ENCODE measurements around the gene ODAPH.
"Not testable (repeated sequence)": the region's sequence is repeated elsewhere in the genome, so short reads cannot be mapped to it uniquely, and the experiment has no call there.

The ODAPH gene, protein sequence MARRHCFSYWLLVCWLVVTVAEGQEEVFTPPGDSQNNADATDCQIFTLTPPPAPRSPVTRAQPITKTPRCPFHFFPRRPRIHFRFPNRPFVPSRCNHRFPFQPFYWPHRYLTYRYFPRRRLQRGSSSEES

DNA sequence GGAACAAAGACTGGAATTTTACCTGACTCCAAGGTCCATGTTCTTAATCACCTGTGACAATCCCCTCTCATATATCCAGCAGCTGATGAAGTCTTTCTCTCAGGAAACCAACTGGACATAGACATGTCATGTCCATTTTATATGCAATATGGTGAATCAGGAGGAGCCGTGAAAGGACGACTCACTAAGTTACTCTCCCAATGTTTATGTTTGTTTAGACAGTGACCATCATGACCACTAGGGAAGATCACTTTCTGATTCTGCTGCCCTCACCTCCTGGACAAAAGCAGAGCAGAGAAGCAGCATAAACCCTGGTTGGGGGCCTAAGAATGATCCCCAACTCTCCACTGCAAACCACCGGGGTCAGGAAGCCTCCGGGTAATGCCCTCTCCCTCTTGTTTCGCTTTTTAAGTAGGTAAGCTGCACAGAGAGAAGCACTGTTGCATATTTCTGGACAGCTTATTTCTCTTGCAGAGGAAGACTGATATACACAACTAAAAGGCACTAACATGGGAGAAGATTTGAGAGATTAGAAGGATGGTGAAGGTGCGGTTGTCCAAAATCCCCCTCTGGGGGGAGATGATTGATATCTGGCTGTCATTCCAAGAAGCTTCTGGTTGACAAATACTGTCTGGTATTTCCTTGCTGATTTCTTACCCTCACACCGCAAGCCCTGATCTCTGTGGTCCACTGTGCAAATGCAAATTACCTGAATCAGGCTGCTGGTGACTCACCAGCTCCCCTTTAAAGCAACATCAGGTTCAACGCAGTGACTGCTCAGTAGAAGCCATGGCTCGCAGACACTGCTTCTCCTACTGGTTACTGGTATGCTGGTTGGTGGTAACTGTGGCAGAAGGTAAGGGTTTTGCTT, at the start of gene ODAPH:
Gene ODAPH (plus strand): TSS at position 773 of the 871 bp plus-strand sequence. CDS start 17 bp downstream, at position 790.
- no peak for DNase-seq

DNA sequence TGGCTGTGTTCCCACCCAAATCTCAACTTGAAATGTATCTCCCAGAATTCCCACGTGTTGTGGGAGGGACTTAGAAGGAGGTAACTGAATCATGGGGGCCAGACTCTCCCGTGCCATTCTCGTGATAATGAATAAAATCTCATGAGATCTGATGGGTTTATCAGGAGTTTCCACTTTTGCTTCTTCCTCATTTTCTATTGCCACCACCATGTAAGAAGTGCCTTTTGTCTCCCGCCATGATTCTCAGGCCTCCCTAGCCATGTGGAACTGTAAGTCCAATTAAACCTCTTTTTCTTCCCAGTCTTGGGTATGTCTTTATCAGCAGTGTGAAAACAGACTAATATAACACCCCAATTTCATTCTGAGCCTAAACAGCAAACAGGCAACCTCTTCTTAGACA, 46.3 kb upstream of the ODAPH start:
- DNase-seq: not testable (repeated sequence)

DNA sequence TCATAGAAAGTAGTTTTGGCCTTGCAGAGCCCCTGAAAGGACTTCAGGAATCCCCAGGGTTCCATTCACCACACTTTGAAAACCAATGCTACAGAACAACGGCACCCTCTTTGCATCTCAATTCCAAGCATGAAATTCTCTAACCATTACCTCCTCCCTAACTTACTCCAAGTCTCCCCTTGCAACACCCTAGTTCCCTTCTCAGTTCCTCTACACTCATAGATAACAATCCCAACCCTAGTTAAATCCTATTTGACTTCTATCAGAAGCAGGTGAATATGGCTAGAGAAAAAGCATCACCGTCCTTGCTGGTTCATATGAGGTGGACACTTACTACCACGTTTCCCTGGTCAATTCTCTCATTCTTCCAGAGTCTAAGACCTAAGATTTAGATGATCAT, 44.0 kb upstream of the ODAPH start:
- DNase-seq: no peak

DNA sequence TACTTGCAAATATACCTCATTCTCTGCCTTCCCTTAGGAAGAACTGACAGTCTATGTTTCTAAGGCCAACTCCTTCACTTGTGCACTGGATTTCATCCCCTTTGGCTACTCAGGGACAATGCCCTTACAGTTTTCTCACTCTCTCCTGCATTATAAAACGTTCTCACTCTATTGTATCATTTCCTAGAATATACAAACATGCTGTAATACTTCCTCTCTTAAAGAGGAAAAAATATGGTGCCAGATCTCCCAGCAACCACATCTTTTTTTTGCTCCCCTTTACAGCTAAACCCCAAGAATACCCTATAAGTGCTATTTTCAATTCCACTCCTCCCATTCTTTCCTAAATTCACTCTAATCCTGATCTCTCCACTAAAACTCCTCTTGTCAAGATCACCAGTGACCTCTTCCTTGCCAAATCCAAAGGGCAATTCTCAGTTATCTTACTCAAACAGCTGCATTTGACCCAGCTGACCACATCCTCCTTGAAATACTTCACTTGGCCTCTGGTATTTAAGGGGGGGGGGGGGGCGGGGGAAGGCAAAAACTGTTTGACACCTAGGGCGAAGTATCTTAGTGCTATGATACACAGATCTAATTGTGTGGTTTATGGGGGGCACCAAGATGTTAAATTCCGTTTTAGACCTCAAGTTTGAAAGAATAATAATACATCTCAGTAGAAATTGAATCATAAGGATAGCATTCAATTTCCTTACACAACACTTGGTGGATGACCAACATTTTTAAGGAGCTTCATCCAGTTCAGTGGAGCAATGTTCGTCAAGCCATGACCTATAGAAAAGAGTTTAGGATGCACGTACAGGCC, 43.3 kb upstream of the ODAPH start:
- no peak for DNase-seq

DNA sequence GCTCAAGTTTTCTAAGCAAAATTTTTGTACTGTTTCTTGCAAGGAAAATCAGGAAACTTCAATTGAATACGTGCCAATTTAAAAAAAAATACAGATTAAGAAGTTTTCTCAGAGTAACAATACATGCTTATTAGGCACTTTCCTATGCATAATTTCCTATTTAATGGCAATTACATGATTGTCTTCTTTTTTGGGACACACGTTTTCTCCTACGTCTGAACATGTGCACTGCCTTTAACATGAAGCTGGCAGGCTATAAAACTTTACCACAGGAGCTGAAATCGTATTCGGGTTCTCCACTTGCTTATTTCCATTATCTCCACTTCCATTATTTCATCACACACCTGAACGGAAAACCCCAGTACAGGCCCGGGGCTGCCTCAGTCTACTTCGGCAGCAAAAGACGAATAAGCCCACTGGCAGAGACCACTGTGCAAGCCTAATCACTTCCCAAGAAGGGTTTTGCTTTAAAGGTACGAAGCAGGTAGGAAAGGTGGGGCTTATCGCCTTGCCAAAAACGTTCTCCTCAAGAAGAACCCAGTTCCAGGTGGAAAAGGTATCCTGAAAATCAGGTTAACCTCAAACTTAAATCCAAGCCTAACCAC, 42.2 kb upstream of the ODAPH start:
- no peak for DNase-seq

DNA sequence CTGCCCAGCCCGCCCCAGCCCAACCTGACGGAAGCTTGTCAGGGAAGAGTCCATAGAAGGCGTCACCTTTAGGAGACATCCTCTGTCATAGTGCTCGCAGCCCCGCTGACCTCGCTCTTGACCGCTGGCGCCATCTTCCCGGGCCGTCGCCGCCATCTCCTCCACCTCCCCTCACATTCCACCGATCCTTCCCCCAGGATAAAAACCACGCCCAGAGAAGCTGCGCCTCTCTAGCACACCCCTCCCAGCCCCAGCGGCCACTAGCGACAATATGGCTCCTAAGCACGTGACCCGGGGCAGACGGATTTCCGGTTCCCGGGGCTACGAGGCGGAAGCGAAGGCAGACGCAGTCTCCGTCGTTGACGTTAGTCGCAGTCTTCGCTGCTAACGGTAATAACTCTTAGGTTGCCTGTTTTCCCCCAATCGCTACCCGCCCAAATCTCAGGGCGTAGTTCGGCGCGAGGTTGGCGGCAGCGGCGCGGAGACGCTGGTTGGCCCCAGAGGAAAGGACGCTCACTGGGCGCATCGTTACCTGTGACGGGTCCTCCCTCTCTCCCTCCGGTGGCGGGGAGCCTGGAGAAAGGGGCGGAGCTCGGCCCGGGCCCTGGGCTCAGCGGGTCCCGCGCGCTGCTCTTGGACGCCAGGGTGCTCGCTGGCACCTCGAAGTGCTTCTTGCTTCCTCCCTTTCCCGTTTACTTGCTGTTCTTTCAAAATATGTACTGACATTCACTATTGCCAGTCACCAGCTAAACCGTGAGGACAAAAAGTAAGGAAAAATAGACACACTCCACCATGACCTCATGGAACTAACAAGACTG, 41.5 kb upstream of the ODAPH start, which contains the start of the genes RCHY1 and THAP6:
Gene RCHY1 (minus strand): TSS at position 273 of the 818 bp plus-strand sequence. CDS start 117 bp downstream, at position 156.
Gene THAP6 (plus strand): TSS at position 343 of the 818 bp plus-strand sequence. CDS start 980 bp downstream, outside the sequence.
- peak; percentile 97 for DNase-seq

DNA sequence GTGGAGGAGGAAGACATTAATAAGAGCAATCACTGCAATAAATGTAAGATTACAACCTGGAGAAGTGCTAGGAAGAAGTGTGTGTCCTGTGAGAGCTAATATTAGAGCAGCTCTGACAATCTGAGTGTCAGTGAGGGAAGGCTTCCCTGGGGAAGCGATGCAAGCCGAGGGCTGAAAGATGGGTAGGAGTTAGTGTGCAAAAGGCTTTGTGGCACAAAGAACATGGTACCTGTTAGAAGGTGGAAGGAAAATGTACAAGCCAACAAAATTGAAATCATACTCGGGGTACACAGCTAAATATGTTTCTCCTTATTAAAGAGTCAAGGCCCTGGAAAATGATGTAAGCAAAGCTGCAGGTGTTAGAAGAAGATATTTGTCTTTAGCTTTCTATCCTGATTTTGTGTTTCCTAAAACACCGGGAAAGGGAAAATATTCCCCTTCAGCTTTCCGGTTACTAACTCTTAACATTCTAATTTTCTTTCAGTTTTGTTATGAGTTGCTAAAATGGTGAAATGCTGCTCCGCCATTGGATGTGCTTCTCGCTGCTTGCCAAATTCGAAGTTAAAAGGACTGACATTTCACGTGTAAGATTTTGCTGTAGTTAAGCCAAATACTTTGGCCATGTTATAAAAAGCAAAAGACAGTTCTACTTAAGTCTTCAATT, 40.8 kb upstream of the ODAPH start:
- DNase-seq: no peak

DNA sequence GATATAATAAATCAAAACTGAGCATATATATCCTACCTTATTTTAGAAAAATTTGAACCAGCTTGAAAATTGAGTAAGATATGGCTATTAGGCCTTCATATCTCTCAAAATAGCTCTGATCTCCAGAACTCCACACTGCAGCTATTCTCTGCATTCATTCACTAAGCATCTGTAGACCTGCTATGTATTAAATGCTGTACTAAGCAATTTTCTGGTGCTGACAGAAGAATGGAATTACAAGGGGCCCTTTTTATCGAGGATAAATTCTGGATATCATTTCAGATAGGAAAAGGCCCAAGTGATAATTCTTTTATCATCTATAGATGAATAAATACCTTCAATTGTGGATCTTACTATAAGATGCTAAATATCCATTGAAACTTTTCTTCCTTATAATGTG, 39.7 kb upstream of the ODAPH start:
- DNase-seq: no peak

DNA sequence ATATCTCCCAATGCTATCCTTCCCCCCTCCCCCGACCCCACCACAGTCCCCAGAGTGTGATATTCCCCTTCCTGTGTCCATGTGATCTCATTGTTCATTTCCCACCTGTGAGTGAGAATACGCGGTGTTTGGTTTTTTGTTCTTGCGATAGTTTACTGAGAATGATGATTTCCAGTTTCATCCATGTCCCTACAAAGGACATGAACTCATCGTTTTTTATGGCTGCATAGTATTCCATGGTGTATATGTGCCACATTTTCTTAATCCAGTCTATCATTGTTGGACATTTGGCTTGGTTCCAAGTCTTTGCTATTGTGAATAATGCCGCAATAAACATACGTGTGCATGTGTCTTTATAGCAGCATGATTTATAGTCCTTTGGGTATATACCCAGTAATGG, 36.4 kb upstream of the ODAPH start:
- not testable (repeated sequence) for DNase-seq

DNA sequence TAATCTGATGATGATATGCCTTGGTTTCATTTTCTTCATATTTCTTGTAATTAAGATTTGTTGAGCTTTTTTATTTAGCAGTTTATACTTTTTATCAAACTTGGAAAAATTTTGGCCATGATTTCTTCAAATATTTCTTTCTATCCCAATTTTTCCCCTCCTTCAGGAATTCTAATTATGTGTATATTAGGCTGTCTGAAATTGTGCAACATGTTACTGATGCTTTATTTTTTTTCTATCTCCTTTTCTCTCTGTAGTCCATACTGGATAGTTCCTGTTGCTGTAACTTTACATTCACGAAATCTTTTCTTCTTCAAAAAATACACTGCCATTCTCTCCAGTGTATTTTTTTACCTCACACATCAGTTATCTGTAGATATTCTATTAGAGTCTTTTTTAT, 30.8 kb upstream of the ODAPH start:
- no peak for DNase-seq

DNA sequence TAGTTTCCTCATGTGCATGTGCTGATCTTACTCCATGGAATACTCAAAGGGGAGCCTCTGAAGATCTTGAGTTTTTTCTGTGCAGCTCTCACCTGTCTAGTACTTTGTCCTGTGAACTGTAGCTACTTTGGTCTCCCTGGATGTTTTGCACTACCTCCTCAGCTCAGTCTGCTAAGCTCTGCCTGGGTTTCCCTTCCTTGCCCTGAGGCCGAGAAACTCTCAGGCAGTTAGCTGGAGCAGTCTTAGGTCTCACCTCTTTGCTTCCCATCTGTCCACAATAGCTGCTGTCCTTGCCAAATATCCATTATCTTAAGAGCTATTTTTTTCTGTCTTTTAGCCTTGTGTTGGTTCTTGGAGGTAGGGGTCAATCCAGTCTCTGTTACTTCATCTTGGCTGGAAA, 30.0 kb upstream of the ODAPH start:
- DNase-seq: no peak

DNA sequence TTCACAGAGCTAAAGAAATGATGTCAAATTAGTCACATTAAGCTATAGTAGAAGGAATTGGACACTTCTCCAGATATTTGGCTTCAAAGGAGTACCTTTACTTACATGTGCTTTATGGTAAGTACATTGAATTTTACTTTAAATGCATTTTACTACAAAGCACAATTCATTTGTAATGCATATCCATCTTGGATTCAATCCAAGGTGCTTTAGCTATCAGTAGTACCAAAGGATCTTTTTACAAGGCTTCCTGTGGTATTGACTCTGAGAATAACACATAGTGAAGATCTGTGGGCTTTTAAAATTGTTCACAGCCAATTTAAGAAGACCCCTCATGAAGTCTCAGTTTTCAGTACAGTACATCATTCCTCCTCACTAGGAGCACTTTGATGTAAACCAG, 28.4 kb upstream of the ODAPH start:
- DNase-seq: no peak

DNA sequence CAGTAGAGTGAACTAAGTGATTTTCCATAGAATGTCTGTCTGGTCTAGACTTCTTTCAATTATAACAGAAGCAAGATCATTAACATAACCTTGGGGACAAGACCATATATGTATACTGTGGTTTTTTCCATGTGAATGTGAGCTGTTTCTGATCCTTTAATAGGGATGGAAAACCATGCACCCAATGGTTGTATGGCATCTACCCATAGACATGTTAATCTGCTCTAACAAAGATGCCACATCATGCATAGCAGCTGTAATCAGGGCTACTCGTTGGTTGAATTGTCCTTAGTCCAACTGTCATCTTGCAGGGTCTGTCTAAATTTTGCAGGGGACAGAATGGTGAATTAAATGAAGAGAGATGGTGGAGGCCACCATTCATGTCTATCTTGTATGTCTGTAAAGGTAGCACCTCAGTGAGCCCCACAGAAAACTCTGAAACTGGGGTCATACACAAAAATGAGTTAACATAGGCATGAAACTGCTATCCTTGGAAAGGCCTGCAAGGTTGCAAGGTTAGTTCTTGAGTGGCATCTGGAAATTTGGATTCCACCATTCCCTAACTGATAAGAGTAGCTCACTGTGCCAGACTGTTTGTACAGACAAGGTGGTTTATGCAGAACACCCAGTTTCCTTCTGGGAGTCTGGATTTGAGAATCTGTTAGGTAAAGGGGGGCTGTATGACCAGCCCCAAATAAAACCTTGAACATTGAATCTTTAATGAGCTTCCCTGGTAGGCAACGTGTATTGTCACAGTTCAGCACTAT, 25.1 kb upstream of the ODAPH start:
- DNase-seq: no peak

DNA sequence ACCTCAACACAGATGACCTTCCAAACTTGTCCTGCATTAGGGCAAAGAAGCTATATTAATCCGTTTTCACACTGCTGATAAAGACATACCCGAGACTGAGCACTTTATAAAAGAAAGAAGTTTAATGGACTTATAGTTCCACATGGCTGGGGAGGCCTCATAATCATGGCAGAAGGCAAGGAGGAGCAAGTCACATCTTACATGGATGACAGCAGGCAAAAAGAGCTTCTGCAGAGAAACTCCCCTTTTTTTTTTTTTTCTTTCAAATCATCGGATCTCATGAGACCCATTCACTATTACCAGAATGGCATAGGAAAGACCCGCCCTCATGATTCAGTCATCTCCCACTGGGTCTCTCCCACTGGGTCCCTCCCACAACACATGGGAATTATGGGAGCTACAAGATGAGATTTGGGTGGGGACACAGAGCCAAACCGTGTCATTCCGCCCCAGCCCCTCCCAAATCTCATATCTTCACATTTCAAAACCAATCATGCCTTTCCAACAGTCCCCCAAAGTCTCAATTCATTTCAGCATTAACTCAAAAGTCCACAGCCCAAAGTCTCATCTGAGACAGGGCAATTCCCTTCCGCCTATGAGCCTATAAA, 24.2 kb upstream of the ODAPH start:
- not testable (repeated sequence) for DNase-seq

DNA sequence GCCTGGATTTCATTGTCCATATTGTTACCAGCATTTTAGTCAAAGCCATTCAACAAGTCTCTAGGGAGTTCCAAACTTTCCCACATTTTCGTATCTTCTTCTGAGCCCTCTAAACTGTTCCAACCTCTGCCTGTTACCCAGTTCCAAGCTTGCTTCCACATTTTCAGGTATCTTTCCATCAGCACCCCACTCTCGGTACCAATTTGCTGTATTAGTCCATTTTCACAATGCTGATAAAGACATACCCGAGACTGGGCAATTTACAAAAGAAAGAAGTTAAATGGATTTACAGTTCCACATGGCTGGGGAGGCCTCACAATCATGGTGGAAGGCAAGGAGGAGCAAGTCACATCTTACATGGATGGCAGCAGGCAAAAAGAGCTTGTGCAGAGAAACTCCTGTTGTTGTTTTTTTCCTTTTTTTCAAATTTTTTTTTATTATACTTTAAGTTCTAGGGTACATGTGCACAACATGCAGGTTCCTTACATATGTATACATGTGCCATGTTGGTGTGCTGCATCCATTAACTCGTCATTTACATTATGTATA, 22.5 kb upstream of the ODAPH start:
- not testable (repeated sequence) for DNase-seq

DNA sequence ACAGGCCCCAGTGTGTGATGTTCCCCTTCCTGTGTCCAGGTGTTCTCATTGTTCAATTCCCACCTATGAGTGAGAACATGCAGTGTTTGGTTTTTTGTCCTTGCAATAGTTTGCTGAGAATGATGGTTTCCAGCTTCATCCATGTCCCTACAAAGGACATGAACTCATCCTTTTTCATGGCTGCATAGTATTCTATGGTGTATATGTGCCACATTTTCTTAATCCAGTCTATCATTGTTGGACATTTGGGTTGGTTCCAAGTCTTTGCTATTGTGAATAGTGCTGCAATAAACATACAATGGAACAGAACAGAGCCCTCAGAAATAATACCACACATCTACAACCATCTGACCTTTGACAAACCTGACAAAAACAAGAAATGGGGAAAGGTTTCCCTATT, 21.9 kb upstream of the ODAPH start:
- not testable (repeated sequence) for DNase-seq

DNA sequence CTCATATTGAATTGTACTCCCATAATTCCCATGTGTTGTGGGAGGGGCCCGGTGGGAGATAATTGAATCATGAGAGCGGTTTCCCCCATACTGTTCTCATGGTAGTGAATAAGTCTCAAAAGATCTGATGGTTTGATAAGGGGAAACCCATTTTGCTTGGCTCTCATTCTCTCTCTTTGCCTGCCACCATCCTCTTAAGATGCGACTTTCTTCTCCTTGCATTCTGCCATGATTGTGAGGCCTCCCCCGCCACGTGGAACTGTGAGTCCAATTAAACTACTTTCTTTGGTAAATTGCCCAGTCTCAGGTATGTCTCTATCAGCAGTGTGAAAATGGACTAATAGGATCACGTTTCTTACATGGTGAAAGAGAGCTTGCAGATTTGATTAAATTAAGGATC, 18.6 kb upstream of the ODAPH start:
- not testable (repeated sequence) for DNase-seq

DNA sequence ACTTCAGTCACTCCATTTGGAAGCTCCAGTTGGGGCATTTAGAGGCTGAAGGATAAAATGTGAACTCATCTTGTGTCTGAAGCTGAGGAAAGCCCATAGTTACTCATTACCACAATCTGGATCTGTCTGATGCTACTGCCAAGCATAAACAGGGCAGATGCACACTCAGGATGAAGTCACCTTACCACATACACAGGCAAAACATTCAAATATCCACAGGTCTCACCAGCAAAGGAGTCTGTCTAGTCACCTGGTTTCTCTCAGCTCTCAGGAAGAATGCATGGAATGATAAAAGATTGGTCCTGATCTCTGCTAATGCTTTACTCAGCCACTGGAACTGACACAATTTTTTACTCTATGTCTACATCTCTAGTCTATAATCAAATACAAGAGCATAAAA, 13.0 kb upstream of the ODAPH start:
- no peak for DNase-seq

DNA sequence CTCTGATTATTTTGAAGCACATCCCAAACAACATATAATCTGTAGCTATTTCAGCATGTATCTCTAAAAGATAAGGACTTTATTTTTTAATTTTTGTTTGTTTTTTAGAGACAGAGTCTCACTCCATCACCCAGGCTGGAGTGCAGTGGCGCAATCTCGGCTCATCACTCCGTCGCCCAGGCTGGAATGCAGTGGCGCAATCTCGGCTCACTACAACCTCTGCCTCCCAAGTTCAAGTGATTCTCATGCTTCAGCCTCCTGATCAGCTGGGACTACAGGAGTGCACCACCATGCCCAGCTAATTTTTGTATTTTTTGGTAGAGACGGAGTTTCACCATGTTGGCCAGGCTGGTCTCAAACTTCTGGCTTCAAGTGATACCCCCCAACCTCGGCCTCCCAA, 11.6 kb upstream of the ODAPH start:
- not testable (repeated sequence) for DNase-seq

DNA sequence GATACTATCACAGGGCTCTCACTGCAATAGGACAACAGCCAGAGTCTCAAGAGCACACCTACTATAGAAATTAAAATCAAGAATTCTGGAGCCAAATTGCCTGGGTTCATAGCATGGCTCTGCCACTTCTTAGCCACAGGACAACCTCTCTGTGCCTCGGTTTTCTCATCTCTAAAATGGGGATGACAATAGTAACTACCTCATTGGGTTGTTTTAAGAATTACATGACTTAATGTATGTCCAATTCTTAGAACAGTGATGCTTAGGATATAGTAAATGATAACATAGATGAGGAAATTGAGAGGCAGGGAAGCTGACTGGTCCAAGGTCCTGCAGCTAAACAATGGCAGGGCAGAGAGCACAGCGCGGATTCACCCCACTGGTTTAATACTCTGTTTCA, 11.0 kb upstream of the ODAPH start:
- DNase-seq: no peak
